Measurements from ENCODE around the gene PRSS57.
"Not testable (repeated sequence)": the region's sequence is repeated elsewhere in the genome, so short reads cannot be mapped to it uniquely, and the experiment has no call there.

The PRSS57 gene

DNA sequence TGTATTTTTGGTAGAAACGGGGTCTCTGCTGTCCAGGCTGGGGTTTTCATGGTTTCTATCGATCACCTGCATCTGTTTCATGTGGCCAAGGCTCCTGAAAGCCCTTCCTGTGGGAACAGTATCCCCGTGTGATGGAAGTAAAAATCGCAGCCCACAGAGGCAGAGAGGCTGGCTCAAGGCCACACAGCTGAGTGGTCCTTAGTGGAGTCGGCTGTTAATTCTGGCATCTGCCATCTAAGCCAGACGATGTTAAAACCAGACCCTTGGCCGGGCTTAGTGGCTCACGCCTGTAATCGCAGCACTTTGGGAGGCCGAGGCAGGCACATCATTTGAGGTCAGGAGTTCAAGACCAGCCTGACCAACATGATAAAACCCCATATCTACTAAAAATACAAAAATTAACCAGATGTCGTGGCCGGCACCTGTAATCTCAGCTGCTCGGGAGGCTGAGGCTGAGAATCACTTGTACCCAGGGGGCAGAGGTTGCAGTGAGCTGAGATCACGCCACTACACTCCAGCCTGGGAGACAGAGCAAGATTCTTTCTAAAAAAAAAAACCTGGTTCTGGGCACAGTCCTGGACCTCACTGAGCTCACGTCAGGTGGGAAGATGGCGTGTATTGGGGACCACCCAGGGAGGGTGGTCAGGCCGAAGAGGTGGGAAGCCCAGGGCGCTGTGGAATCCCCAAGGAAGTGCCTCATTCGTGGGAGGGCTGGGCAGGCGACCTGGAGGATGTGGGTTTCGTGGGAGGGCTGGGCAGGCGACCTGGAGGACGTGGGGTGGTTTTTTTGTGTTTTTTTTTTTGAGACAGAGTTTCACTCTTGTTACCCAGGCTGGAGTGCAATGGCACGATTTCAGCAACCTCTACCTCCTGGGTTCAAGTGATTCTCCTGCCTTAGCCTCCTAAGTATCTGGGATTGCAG is 37.2 kb upstream of the PRSS57 start:
- H3K9ac ChIP-seq (ENCODE audit: low read length in 2 of 2) = no peak overlapping the region
- no peak overlapping the region for H3K27ac ChIP-seq (ENCODE audit: low read length)
- no peak overlapping the region for H3K4me3 ChIP-seq (ENCODE audit: low read length in 2 of 2)
- H3K27me3 ChIP-seq (ENCODE audit: control insufficient read depth in 1 of 2, insufficient read depth in 2 of 2, low read length in 2 of 2) = no peaks in the 10 kb centered on the region
- H3K9me3 ChIP-seq (ENCODE audit: control insufficient read depth in 2 of 2, low read length in 2 of 2) = no peaks in the 10 kb centered on the region
- peaks cover 4% of the 10 kb centered on the region for H3K4me1 ChIP-seq (ENCODE audit: control insufficient read depth, insufficient read depth, low read length)
- H3K36me3 ChIP-seq (ENCODE audit: control insufficient read depth in 2 of 2, insufficient read depth in 2 of 2, low read length in 2 of 2) = no peaks in the 10 kb centered on the region

DNA sequence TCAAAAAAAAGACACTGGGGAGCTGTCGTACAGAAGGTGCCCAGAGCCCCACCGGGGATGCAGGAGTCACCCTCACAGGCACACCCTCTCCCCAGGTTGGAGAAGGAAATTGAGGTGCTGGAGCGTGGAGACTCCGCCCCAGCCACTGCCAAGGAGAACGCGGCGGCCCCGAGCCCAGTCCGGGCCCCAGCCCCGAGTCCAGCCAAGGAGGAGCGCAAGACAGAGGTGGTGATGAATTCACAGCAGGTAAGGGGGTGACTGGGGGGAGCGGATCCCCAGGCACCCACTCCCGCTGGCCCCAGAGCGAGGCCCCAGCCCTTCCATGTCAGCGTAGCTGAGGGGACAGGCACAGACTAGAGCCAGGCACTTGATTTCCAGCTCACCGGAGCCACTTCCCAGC is 35.7 kb upstream of the PRSS57 start:
- H3K27ac ChIP-seq (ENCODE audit: low read length) = no peak overlapping the region
- H3K9me3 ChIP-seq (ENCODE audit: control insufficient read depth in 2 of 2, low read length in 2 of 2) = no peaks in the 10 kb centered on the region
- no peaks in the 10 kb centered on the region for H3K27me3 ChIP-seq (ENCODE audit: control insufficient read depth in 1 of 2, insufficient read depth in 2 of 2, low read length in 2 of 2)
- H3K4me3 ChIP-seq (ENCODE audit: low read length in 2 of 2) = no peak overlapping the region
- H3K4me1 ChIP-seq (ENCODE audit: control insufficient read depth, insufficient read depth, low read length) = peaks cover 4% of the 10 kb centered on the region
- no peaks in the 10 kb centered on the region for H3K36me3 ChIP-seq (ENCODE audit: control insufficient read depth in 2 of 2, insufficient read depth in 2 of 2, low read length in 2 of 2)
- H3K9ac ChIP-seq (ENCODE audit: low read length in 2 of 2) = no peak overlapping the region

DNA sequence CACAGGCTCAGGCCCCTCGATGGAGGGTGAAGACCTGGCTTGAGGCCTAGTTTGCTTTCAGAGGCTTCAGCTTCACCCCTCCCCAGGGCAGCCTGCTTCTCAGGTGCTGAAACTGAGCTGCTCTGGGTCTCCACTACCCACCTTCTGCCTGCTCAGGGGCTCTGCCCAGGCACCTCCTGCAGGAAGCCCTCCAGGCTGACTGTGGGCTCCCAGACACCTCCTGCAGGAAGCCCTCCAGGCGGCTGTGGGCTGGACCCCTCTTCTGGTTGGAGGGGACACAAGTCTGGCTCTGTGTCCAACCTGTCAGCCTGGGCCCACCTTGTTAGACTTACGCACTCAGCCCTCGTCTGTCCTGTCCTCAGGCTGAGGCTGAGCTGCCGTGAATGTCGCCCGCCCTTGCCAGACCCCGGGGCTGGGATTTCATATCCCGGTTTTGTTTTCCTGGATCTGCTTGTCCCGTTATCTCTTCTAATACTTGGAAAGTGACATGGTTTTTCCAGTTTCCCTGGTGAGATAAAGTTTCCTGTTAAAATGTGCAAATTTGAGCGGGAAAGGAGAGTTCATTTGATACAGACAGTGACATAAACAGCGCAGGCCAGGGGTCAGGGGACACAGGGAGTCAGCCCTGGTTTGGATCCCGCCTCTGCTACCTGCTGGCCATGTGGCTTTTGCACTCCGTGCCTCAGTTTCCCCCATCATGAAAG is 34.9 kb upstream of the PRSS57 start:
- Histone ChIP-seq H3K27ac (ENCODE audit: low read length) (no peak overlapping the region), H3K27me3 (ENCODE audit: control insufficient read depth in 1 of 2, insufficient read depth in 2 of 2, low read length in 2 of 2) (no peaks in the 10 kb centered on the region), H3K36me3 (ENCODE audit: control insufficient read depth in 2 of 2, insufficient read depth in 2 of 2, low read length in 2 of 2) (no peaks in the 10 kb centered on the region), H3K4me3 (ENCODE audit: low read length in 2 of 2) (no peak overlapping the region), H3K9ac (ENCODE audit: low read length in 2 of 2) (no peak overlapping the region), H3K9me3 (ENCODE audit: control insufficient read depth in 2 of 2, low read length in 2 of 2) (no peaks in the 10 kb centered on the region), H3K4me1 (ENCODE audit: control insufficient read depth, insufficient read depth, low read length) (peaks cover 7% of the 10 kb centered on the region)

DNA sequence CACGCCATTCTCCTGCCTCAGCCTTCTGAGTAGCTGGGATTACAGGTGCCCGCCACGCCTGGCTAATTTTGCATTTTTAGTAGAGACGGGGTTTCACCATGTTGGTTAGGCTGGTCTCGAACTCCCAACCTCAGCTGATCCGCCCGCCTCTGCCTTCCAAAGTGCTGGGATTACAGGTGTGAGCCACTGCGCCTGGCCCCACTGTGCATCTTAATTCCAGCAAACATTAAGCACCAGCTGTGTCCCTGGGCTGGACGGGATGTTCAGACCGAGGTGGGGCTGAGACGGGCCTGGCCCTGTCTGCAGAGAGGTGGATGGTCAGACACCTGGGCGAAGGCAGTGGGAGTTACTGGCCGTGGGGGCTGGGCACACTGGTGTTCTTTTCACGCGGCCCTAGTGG is 34.3 kb upstream of the PRSS57 start:
- not testable (repeated sequence) for H3K27me3 ChIP-seq (ENCODE audit: control insufficient read depth in 1 of 2, insufficient read depth in 2 of 2, low read length in 2 of 2); H3K36me3 ChIP-seq (ENCODE audit: control insufficient read depth in 2 of 2, insufficient read depth in 2 of 2, low read length in 2 of 2); H3K9me3 ChIP-seq (ENCODE audit: control insufficient read depth in 2 of 2, low read length in 2 of 2); H3K4me1 ChIP-seq (ENCODE audit: control insufficient read depth, insufficient read depth, low read length); H3K4me3 ChIP-seq (ENCODE audit: low read length in 2 of 2); H3K27ac ChIP-seq (ENCODE audit: low read length); H3K9ac ChIP-seq (ENCODE audit: low read length in 2 of 2)

DNA sequence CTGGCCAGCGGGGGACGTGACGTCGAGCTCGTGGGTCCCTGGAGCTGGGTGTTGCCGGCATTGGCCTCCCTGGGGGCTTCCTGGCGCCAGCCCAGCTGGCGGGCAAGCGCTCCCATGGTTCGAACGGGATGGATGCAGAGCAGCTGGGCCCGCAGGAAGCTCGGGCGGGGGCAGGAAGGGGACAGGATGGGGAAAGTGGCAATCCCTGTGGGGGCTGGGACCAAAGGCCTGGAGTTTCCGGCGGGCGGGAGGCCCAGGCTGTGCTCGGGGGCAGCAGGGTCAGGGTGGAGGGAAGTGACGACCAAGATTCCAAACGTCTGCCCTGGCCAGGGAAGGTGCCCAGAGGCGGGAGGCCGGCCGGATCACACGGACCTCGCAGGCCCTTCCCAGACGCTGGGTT is 32.8 kb upstream of the PRSS57 start:
- Histone ChIP-seq H3K4me1 (ENCODE audit: control insufficient read depth, insufficient read depth, low read length) (peaks cover 2% of the 10 kb centered on the region), H3K36me3 (ENCODE audit: control insufficient read depth in 2 of 2, insufficient read depth in 2 of 2, low read length in 2 of 2) (no peaks in the 10 kb centered on the region), H3K9me3 (ENCODE audit: control insufficient read depth in 2 of 2, low read length in 2 of 2) (no peaks in the 10 kb centered on the region), H3K9ac (ENCODE audit: low read length in 2 of 2) (no peak overlapping the region), H3K27me3 (ENCODE audit: control insufficient read depth in 1 of 2, insufficient read depth in 2 of 2, low read length in 2 of 2) (no peaks in the 10 kb centered on the region), H3K27ac (ENCODE audit: low read length) (no peak overlapping the region), H3K4me3 (ENCODE audit: low read length in 2 of 2) (no peak overlapping the region)

DNA sequence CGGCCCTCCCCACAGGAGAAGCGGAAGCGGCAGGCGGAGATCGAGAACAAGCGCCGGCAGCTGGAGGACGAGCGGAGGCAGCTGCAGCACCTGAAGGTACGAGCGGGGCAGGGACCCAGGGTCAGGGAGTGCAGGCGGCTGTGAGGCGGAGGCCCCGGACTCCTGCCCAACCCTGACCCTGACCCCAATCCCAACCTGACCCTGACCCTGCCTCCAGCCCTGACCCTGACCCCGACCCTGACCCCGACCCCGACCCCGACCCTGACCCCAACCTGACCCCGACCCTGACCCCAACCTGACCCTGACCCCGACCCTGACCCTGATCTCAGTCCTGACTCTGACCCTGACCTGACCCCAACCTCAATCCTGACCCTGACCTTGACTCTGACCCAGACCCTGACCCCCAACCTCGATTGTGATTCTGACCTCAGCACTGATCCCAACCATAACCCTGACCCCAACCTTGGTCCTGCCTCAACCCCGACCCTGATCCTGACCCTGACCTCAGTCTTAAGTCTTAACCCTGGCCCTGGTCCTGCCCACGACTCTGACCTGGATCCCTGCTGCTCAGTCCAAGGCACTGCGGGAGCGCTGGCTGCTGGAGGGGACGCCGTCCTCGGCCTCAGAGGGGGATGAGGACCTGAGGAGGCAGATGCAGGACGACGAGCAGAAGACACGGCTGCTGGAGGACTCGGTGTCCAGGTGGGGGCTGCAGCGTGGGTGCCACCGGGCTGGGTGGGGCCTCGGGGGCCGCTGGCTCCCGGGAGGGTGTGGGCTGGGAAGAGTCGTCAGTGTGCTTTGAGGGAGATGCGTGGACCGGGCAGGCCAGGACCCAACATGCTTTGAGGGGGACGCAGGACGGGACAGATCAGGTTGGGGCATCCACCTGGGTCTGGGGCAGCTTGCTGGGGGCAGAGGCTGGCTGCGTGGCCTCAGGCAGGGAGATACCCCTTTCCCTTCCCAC is 32.0 kb upstream of the PRSS57 start:
- H3K9me3 ChIP-seq (ENCODE audit: control insufficient read depth in 2 of 2, low read length in 2 of 2) = no peaks in the 10 kb centered on the region
- peaks cover 2% of the 10 kb centered on the region for H3K4me1 ChIP-seq (ENCODE audit: control insufficient read depth, insufficient read depth, low read length)
- no peaks in the 10 kb centered on the region for H3K27me3 ChIP-seq (ENCODE audit: control insufficient read depth in 1 of 2, insufficient read depth in 2 of 2, low read length in 2 of 2)
- H3K27ac ChIP-seq (ENCODE audit: low read length) = no peak overlapping the region
- H3K36me3 ChIP-seq (ENCODE audit: control insufficient read depth in 2 of 2, insufficient read depth in 2 of 2, low read length in 2 of 2) = no peaks in the 10 kb centered on the region
- no peak overlapping the region for H3K4me3 ChIP-seq (ENCODE audit: low read length in 2 of 2)
- H3K9ac ChIP-seq (ENCODE audit: low read length in 2 of 2) = no peak overlapping the region

DNA sequence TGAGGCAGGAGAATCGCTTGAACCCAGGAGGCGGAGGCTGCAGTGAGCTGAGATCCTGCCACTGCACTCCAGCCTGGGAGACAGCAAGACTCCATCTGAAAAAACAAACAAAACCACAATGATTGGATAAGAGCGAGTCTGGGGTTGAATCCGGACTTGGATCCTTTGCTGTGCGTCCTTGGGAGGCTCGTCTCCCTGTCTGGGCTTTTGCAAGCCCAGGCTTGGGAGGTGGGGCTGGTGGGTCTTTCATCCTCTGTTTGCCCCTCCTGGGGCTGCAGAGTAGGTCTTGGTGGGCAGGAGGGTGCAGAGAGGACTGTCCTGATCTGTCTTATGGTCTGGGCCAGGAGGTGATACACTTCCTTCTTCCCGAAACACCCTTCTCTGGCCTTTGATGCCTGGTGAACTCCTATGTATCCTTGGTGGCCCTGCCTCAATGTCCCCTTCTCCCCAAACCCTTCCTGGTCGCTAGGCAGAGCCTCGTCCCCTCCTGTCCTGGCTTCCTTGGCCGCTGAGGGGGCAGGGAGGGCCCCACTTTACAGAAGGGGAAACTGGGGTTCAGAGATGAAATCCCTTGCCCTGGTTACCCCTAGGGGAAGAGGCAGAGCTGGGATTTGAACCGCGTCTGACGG is 30.3 kb upstream of the PRSS57 start:
- no peak overlapping the region for H3K27ac ChIP-seq (ENCODE audit: low read length)

DNA sequence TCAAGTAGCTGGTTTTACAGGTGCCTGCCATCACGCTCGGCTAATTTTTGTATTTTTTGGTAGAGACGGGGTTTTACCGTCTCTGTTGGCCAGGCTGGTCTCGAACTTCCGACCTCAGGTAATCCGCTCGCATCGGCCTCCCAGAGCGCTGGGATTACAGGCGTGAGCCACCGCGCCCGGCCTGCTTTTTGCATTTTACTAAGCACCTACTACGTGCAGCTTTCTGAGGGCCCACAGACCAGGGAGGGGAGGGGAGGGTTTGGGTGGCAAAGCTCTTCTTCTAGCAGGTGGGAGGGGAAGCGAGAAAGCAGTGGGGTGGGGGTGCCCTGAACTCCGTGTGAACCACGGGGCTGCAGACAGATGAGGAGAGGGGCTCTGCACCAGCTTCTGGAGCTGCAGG is 28.5 kb upstream of the PRSS57 start:
- peaks cover 2 to 6% of the 10 kb centered on the region in 2 donors for H3K27me3 ChIP-seq (ENCODE audit: control insufficient read depth in 1 of 2, insufficient read depth in 2 of 2, low read length in 2 of 2)
- no peak overlapping the region for H3K4me3 ChIP-seq (ENCODE audit: low read length in 2 of 2)
- no peaks in the 10 kb centered on the region for H3K36me3 ChIP-seq (ENCODE audit: control insufficient read depth in 2 of 2, insufficient read depth in 2 of 2, low read length in 2 of 2)
- H3K9me3 ChIP-seq (ENCODE audit: control insufficient read depth in 2 of 2, low read length in 2 of 2) = no peaks in the 10 kb centered on the region
- H3K4me1 ChIP-seq (ENCODE audit: control insufficient read depth, insufficient read depth, low read length) = peaks cover 3% of the 10 kb centered on the region
- no peak overlapping the region for H3K9ac ChIP-seq (ENCODE audit: low read length in 2 of 2)
- no peak overlapping the region for H3K27ac ChIP-seq (ENCODE audit: low read length)

More for the DNA sequence above, 30.3 kb upstream of the PRSS57 start:
- Histone ChIP-seq H3K9me3 (ENCODE audit: control insufficient read depth in 2 of 2, low read length in 2 of 2) (no peaks in the 10 kb centered on the region), H3K36me3 (ENCODE audit: control insufficient read depth in 2 of 2, insufficient read depth in 2 of 2, low read length in 2 of 2) (no peaks in the 10 kb centered on the region), H3K4me1 (ENCODE audit: control insufficient read depth, insufficient read depth, low read length) (peaks cover 2% of the 10 kb centered on the region), H3K27me3 (ENCODE audit: control insufficient read depth in 1 of 2, insufficient read depth in 2 of 2, low read length in 2 of 2) (no peaks in the 10 kb centered on the region), H3K4me3 (ENCODE audit: low read length in 2 of 2) (no peak overlapping the region), H3K9ac (ENCODE audit: low read length in 2 of 2) (no peak overlapping the region)

DNA sequence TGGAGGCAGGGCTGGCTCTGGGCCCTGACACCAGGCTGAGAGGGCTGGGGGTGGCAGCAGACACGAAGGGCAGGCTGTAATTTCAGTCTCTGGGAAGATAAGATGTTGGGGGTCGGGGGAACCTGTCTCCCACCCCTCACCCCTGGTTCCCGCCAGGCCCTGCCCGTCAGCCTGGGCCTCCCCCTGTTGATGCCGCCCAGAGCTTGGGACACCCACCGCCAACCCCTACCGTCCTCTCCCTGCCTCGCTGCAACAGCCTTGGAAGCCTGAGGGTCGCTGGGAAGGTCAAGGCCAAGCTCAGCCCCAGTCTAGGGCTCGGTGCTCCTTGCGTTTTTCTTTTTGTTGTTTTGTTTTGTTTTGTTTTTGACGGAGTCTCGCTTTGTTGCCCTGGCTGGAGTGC is 28.0 kb upstream of the PRSS57 start:
- Histone ChIP-seq H3K4me3 (ENCODE audit: low read length in 2 of 2) (no peak overlapping the region), H3K36me3 (ENCODE audit: control insufficient read depth in 2 of 2, insufficient read depth in 2 of 2, low read length in 2 of 2) (no peaks in the 10 kb centered on the region), H3K27me3 (ENCODE audit: control insufficient read depth in 1 of 2, insufficient read depth in 2 of 2, low read length in 2 of 2) (peaks cover 5 to 9% of the 10 kb centered on the region in 2 donors), H3K9ac (ENCODE audit: low read length in 2 of 2) (no peak overlapping the region), H3K4me1 (ENCODE audit: control insufficient read depth, insufficient read depth, low read length) (peaks cover 5% of the 10 kb centered on the region), H3K27ac (ENCODE audit: low read length) (no peak overlapping the region), H3K9me3 (ENCODE audit: control insufficient read depth in 2 of 2, low read length in 2 of 2) (no peaks in the 10 kb centered on the region)

DNA sequence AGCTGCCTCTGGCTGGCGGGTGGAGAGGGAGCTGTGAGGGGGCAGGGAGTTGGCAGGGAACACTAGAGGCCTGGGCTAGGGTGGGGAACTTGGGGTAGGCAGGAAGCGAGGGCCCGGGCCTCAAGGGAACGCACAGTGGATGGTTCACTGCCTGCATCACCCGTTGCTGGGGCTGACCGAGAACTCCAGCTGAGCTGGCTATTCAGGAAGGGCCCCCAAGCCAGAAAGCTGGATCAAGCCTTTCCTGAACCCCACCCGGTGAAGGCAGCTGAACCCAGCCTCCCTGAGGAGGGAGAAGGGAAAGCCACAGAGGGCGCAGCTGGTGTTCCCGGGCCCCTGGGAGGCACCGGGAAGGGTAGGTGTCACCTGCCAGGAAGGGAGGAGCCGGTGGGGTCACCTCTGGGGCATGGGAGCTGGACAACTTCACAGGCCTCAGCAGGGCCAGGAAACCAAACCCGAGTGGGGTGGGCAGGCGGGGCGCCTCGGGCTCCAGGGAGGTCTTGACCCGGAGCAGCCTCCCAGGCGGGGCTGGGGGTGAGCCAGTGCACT is 27.4 kb upstream of the PRSS57 start:
- Histone ChIP-seq H3K9me3 (ENCODE audit: control insufficient read depth in 2 of 2, low read length in 2 of 2) (no peaks in the 10 kb centered on the region), H3K36me3 (ENCODE audit: control insufficient read depth in 2 of 2, insufficient read depth in 2 of 2, low read length in 2 of 2) (no peaks in the 10 kb centered on the region), H3K27ac (ENCODE audit: low read length) (no peak overlapping the region), H3K4me1 (ENCODE audit: control insufficient read depth, insufficient read depth, low read length) (peaks cover 5% of the 10 kb centered on the region), H3K4me3 (ENCODE audit: low read length in 2 of 2) (no peak overlapping the region), H3K9ac (ENCODE audit: low read length in 2 of 2) (no peak overlapping the region), H3K27me3 (ENCODE audit: control insufficient read depth in 1 of 2, insufficient read depth in 2 of 2, low read length in 2 of 2) (peaks cover 7 to 10% of the 10 kb centered on the region in 2 donors)

All from stomach smooth muscle (tissue), 2 donors.